GM23338 (cell line): ENCODE data around the gene ITPR3. TPM values are rescaled to one million over a fixed set of nuclear protein-coding genes. Genes with fewer than 3 reads are reported as not detected.

Source experiments
- ATAC-seq: fragments of 200-7000 bp; cut with Tn5 transposase; 3 replicates; pipeline ENCODE4 v1.9.1; 2020
- DNase-seq: peaks from one replicate; pipeline ENCODE4 v3.0.0-alpha.2; 2015; ENCODE audit warnings: low spot score
- H2AFZ ChIP-seq: fragments of 200-600 bp; sonication (generic); 2 replicates; pipeline ENCODE4 v1.8.0; 2016; ENCODE audit warnings: antibody characterized with exemption, mild to moderate bottlenecking, moderate library complexity
- H3F3A ChIP-seq: fragments of 200-600 bp; sonication (generic); replicated peaks from 2 replicates; pipeline ENCODE4 v1.8.0; 2017; ENCODE audit warnings: antibody characterized with exemption, mixed run types, low read depth
- H3K27ac ChIP-seq: fragments of 200-600 bp; sonication (generic); 2 replicates; pipeline ENCODE4 v1.6.1; 2016; ENCODE audit warnings: low read depth
- H3K27me3 ChIP-seq: fragments of 200-600 bp; sonication (generic); 2 replicates; pipeline ENCODE4 v1.8.0; 2016; ENCODE audit warnings: mild to moderate bottlenecking, mixed run types, moderate library complexity; ENCODE audit not compliant: insufficient read depth
- H3K36me3 ChIP-seq: fragments of 200-600 bp; sonication (generic); 2 replicates; pipeline ENCODE4 v1.8.0; 2016; ENCODE audit warnings: mild to moderate bottlenecking; ENCODE audit not compliant: insufficient read depth
- H3K4me1 ChIP-seq: fragments of 200-600 bp; sonication (generic); 2 replicates; pipeline ENCODE4 v1.8.0; 2016; ENCODE audit warnings: mild to moderate bottlenecking, moderate library complexity; ENCODE audit not compliant: insufficient read depth
- H3K4me2 ChIP-seq: fragments of 200-600 bp; sonication (generic); 2 replicates; pipeline ENCODE4 v1.7.1; 2017; ENCODE audit warnings: mixed run types
- H3K4me3 ChIP-seq: fragments of 200-600 bp; sonication (generic); 2 replicates; pipeline ENCODE4 v1.6.1; 2016; ENCODE audit warnings: mixed run types
- H3K79me2 ChIP-seq: fragments of 200-600 bp; sonication (generic); replicated peaks from 2 replicates; pipeline ENCODE4 v1.8.0; 2017; ENCODE audit warnings: mild to moderate bottlenecking; ENCODE audit not compliant: insufficient read depth
- H3K9me2 ChIP-seq: fragments of 200-600 bp; sonication (generic); 2 replicates; pipeline ENCODE4 v1.8.0; 2017; ENCODE audit not compliant: insufficient read depth
- H4K20me1 ChIP-seq: fragments of 200-600 bp; sonication (generic); replicated peaks from 2 replicates; pipeline ENCODE4 v1.8.0; 2017; ENCODE audit warnings: mild to moderate bottlenecking; ENCODE audit not compliant: insufficient read depth
- H3K27ac Mint-ChIP-seq: 2 replicates; pipeline ENCODE4 v1.8.0; 2020; ENCODE audit warnings: inconsistent platforms, mild to moderate bottlenecking, moderate library complexity, mixed read lengths
- H3K27me3 Mint-ChIP-seq: 3 replicates; pipeline ENCODE4 v1.8.0; 2022; ENCODE audit warnings: low read depth, mild to moderate bottlenecking, moderate library complexity, mixed read lengths, inconsistent platforms; ENCODE audit not compliant: insufficient read depth, poor library complexity
- H3K36me3 Mint-ChIP-seq: 3 replicates; pipeline ENCODE4 v1.8.0; 2021; ENCODE audit warnings: low read depth, mild to moderate bottlenecking, inconsistent platforms, moderate library complexity, mixed read lengths
- H3K4me1 Mint-ChIP-seq: 3 replicates; pipeline ENCODE4 v1.8.0; 2020; ENCODE audit warnings: mild to moderate bottlenecking, inconsistent platforms, mixed read lengths
- H3K4me3 Mint-ChIP-seq: 3 replicates; pipeline ENCODE4 v1.8.0; 2021; ENCODE audit warnings: moderate library complexity, mild to moderate bottlenecking, inconsistent platforms, mixed read lengths
- H3K9me3 Mint-ChIP-seq: 3 replicates; pipeline ENCODE4 v1.8.0; 2020; ENCODE audit warnings: moderate library complexity, mild to moderate bottlenecking, inconsistent platforms, mixed read lengths
- CREB1 ChIP-seq: fragments of 250-450 bp; sonication (Bioruptor Pico); IDR thresholded peaks from 2 replicates; pipeline ENCODE4 v1.5.0; 2020; ENCODE audit warnings: low read depth, mild to moderate bottlenecking, moderate library complexity
- CTCF ChIP-seq, 2 experiments: fragments of 200-600 bp in 1 of 2; sonication (generic) in 1 of 2; conservative IDR thresholded peaks; 2 replicates each; pipeline versions ENCODE4 v1.5.1 to v1.6.1; 2016 to 2017; ENCODE audit warnings: antibody characterized with exemption in 2 of 2, low read depth in 2 of 2, mild to moderate bottlenecking in 2 of 2, moderate library complexity in 1 of 2
- ETS1 ChIP-seq: IDR thresholded peaks from 2 replicates; pipeline ENCODE4 v1.6.1; 2016; ENCODE audit warnings: antibody characterized with exemption
- EZH2 ChIP-seq: fragments of 200-600 bp; sonication (generic); IDR thresholded peaks from one replicate; pipeline ENCODE4 v1.8.0; 2017; ENCODE audit warnings: antibody characterized with exemption, mild to moderate bottlenecking, low read depth; ENCODE audit not compliant: unreplicated experiment
- JUNB ChIP-seq: IDR thresholded peaks from one replicate; pipeline ENCODE4 v1.6.1; 2016; ENCODE audit warnings: antibody characterized with exemption; ENCODE audit not compliant: unreplicated experiment
- POLR2AphosphoS5 ChIP-seq: IDR thresholded peaks from 2 replicates; pipeline ENCODE4 v1.6.1; 2016; ENCODE audit warnings: antibody characterized with exemption, low read depth
- REST ChIP-seq: IDR thresholded peaks from one replicate; pipeline ENCODE4 v1.6.1; 2018; ENCODE audit warnings: antibody characterized with exemption; ENCODE audit not compliant: unreplicated experiment
- STAT1 ChIP-seq: IDR thresholded peaks from one replicate; pipeline ENCODE4 v1.6.1; 2016; ENCODE audit warnings: antibody characterized with exemption; ENCODE audit not compliant: unreplicated experiment
- ZNF114 ChIP-seq: fragments of 250-450 bp; sonication (Bioruptor Pico); IDR thresholded peaks from 2 replicates; pipeline ENCODE4 v1.5.0; 2020; ENCODE audit warnings: mild to moderate bottlenecking, moderate library complexity
- ZNF331 ChIP-seq: fragments of 250-450 bp; sonication (Bioruptor Pico); IDR thresholded peaks from 2 replicates; pipeline ENCODE4 v1.5.0; 2020; ENCODE audit warnings: low read depth, mild to moderate bottlenecking, moderate library complexity
- ZNF462 ChIP-seq: fragments of 250-450 bp; sonication (Bioruptor Pico); IDR thresholded peaks from 2 replicates; pipeline ENCODE4 v1.5.0; 2020; ENCODE audit warnings: mild to moderate bottlenecking, moderate library complexity
- polyA plus RNA-seq: library from polyadenylated mRNA; unstranded; fragments of >200 nt; fragmentation: Nextera tagmentation; extraction: Ambion mirVana; gene quantifications from 2 replicates; pipeline ENCODE4 v1.2.1, GENCODE V29; 2016
- total RNA-seq: library from RNA; depleted of rRNA; stranded (reverse); fragments of >200 nt; shearing (Covaris generic); gene quantifications from 2 replicates; pipeline ENCODE4 v1.2.3, GENCODE V29; 2014

Gene ITPR3
- total and polyA plus RNA-seq, 2 experiments from 2014 or later: 7.3 to 31.9 TPM

GRCh38 chr6:33588894-33589293 is 32.2 kb upstream of the ITPR3 start (continued):
- TF ChIP-seq REST (no peak), EZH2 (no peak), ETS1 (no peak), JUNB (no peak), POLR2AphosphoS5 (no peak), STAT1 (no peak), ZNF331 (no peak), CREB1 (CRISPR knock-in tag) (no peak)

- ATAC-seq (no peak), DNase-seq (no peak)
- no peak overlapping the region for H3K4me2 ChIP-seq
- Mint-ChIP-seq H3K27ac (no peak overlapping the region), H3K27me3 (peaks cover 20% of the 10 kb centered on the region), H3K4me1 (peaks cover 26% of the 10 kb centered on the region), H3K36me3 (no peaks in the 10 kb centered on the region), H3K4me3 (no peak overlapping the region), H3K9me3 (peaks cover 4% of the 10 kb centered on the region; the same call in 2 of the 3 replicates)
- peaks cover 8% of the 10 kb centered on the region; the same call in 1 of the 2 replicates for H3K27me3 ChIP-seq
- no peaks in the 10 kb centered on the region for H4K20me1 ChIP-seq
- no peaks in the 10 kb centered on the region for H3K9me2 ChIP-seq
- no peak overlapping the region for H3K4me3 ChIP-seq
- H3K36me3 ChIP-seq: no peaks in the 10 kb centered on the region
- H3K4me1 ChIP-seq: peaks cover 20% of the 10 kb centered on the region; the same call in 1 of the 2 replicates
- H2AFZ ChIP-seq: no peak overlapping the region
- H3K79me2 ChIP-seq: no peaks in the 10 kb centered on the region
- no peaks in the 10 kb centered on the region; the same call in 1 of the 2 replicates for H3F3A ChIP-seq
- H3K27ac ChIP-seq: no peak overlapping the region
- TF ChIP-seq CTCF (conservative IDR thresholded peaks at IDR 0.05; ENCODE audit: low read depth in 2 of 2) (no peak), JUNB (no peak), ZNF331 (no peak), ZNF462 (CRISPR knock-in tag) (no peak), ZNF114 (CRISPR knock-in tag) (no peak)
Measured at GRCh38 chr6:33589392-33589730, 31.8 kb upstream of the ITPR3 start.
